Epithelial cell of prostate (primary cell): ENCODE measurements around the gene SERINC2.
"Not testable (repeated sequence)": the region's sequence is repeated elsewhere in the genome, so short reads cannot be mapped to it uniquely, and the experiment has no call there.

ENCODE experiments used
- DNase-seq: peaks from one replicate; pipeline ENCODE4 v3.0.0-alpha.2; 2011; ENCODE audit warnings: low read depth, low spot score
- H3K27ac ChIP-seq: fragments of 450-650 bp; 2 replicates; pipeline ENCODE4 v1.5.1; 2017; ENCODE audit warnings: mild to moderate bottlenecking

SERINC2 gene

DNA sequence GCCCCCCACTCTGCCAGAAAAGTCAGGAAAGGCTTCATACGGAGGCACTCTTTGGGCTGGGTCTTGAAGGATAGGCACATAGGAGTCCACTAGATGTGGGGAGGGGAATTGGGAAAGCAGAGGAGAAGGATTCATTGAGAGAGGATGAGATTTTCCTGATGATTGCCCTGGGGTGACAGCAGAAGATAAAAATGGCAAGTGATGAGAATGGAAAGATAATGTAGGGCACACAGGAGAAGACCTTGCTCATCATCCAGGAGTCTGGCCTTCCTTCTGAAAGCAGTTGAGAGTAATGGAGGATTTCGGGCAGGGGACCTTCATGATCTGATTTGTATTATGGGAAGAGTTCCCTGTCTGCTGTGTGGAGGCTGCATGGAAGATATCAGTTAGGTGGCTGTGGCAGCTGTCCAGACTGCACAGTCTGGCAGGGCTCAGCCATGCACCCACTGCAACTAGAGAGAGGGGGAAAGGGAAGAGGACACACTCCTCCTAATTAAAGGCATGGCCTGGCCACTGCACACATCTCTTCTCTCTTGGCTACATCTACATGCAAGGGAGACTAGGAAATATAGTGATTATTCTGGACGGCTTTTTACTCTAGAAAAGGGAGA, 30.5 kb upstream of the SERINC2 start:
- no peak for DNase-seq

DNA sequence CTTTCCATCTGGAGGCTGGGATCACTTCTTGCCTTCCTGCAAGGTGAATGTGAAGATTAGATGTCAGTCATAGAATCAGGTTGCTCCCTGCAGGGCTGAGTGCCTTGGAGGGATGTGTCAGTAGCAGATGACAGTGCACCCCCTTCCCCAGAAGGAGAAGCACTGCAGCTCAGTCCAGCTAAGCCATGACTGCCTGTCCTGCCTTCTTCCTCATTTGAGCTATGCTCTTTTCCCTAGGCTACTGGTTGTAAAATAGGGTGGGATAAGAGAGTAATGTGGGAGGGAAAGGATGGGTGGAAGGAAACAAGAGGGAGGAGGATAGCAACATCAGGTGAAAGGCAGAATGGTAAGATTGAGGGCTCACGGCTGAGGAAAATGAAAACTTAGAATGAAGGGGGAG, 29.0 kb upstream of the SERINC2 start:
- DNase-seq, result no peak
- H3K27ac ChIP-seq, result no peak overlapping the region

More for the DNA sequence above, 30.5 kb upstream of the SERINC2 start:
- H3K27ac ChIP-seq, result no peak overlapping the region

DNA sequence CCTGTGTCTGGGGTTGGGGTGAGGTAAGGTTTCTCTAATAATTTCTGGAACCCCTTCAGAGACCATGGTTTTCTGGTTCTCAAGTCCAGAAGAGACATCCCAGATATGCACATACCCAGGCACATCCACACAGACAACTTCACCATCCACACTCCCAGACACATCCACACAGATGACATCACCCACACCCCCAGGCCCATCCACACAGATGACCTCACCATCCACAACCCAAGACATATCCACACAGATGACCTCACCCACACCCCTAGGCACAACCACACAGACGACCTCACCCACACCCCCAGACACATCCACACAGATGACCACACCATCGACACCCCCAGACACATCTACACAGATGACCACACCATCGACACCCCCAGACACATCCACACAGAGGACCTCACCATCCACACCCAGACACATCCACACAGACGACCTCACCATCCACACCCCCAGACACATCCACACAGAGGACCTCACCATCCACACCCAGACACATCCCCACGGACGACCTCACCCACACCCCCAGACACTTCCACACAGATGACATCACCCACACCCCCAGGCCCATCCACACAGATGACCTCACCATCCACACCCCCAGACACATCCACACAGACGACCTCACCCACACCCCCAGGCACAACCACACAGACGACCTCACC, 26.3 kb upstream of the SERINC2 start:
- not testable (repeated sequence) for H3K27ac ChIP-seq, DNase-seq

DNA sequence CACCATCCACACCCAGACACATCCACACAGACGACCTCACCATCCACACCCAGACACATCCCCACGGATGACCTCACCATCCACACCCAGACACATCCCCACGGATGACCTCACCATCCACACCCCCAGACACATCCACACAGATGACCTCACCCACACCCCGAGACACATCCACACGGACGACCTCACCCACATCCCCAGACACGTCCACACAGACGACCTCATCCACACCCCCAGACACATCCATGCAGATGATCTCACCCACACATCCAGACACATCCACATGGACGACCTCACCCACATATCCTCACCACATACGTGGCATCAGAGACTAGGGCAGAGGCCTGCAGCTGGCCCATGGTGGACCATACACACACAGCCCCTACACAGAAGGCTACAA, 25.4 kb upstream of the SERINC2 start:
- H3K27ac ChIP-seq, result peak overlapping the region; percentile 5
- no peak for DNase-seq

DNA sequence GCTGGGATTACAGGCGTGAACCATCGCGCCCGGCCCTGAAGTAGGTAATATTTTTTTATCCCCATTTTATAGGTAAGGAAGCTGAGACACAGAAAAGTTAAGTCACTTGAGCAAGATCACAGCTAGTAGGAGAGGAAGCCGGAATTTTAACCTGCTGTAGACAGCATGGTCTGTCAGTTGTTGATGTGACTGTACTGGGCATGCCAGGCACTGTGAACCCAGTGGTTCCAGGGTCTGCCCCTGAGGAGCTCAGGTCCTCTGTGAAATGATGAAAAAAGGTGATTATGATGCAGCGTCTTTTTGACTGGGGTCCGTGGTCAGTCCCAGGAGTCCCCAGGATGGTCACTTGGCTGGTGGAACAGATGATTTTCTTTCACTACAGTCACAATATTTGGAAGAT, 23.4 kb upstream of the SERINC2 start:
- H3K27ac ChIP-seq, result peak overlapping the region; percentile 38

GRCh38 chr1:31390071-31390470, 22.9 kb upstream of the SERINC2 start:
- DNase-seq, result peak; percentile 66
- H3K27ac ChIP-seq, result peak overlapping the region; percentile 38

More for the DNA sequence above, 23.4 kb upstream of the SERINC2 start:
- DNase-seq, result no peak

DNA sequence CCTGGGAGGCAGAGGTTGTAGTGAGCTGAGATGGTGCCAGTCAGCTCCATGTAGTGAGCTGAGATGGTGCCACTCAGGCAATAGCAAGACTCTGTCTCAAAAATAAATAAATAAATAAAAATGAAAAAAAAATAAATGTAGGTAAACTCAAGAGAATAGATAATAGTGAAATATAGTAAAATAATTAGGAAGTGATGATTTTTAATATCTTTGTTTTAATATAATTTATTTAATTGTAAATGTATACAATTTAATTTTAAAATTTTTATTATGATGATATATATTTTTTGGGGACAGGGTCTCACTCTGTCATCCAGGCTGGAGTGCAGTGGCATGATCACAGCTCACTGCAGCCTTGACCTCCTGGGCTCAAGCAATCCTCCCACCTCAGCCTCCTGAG, 19.6 kb upstream of the SERINC2 start:
- no peak overlapping the region for H3K27ac ChIP-seq
- no peak for DNase-seq

DNA sequence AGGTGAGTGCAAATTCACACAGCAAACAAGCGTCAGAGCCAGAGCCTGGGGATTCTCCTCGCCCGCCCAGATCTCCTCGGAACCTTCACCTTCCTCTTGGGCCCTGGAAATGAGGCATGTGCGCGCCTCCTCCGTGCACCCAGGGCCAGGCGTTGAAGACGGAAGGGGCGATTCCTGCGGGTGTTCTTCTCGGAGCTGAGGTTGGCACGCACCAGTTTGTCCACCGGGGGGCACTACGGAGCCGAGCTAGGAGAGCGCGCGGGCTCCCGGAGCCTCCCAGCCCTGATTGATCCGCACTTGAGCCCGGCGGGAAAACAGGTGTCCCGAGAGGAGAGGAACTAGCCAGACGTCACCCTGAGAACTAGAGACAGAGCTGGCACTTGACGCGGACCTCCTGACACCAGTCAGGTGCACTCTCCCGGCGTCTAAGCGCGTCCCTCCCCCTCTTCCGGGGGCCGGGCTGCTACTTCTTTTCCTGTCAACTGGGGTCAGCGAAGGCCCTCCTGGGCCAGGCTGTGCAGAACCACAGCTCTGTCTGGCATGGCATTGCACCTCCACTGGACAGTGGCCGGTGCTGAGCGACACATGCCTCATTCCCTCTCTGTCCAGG, 18.3 kb upstream of the SERINC2 start:
- H3K27ac ChIP-seq, result peak overlapping the region; percentile 41
- no peak for DNase-seq

- peak; percentile 90 for DNase-seq
- H3K27ac ChIP-seq, result peak overlapping the region; percentile 95
Measured at GRCh38 chr1:31396633-31397351, 16.2 kb upstream of the SERINC2 start.

DNA sequence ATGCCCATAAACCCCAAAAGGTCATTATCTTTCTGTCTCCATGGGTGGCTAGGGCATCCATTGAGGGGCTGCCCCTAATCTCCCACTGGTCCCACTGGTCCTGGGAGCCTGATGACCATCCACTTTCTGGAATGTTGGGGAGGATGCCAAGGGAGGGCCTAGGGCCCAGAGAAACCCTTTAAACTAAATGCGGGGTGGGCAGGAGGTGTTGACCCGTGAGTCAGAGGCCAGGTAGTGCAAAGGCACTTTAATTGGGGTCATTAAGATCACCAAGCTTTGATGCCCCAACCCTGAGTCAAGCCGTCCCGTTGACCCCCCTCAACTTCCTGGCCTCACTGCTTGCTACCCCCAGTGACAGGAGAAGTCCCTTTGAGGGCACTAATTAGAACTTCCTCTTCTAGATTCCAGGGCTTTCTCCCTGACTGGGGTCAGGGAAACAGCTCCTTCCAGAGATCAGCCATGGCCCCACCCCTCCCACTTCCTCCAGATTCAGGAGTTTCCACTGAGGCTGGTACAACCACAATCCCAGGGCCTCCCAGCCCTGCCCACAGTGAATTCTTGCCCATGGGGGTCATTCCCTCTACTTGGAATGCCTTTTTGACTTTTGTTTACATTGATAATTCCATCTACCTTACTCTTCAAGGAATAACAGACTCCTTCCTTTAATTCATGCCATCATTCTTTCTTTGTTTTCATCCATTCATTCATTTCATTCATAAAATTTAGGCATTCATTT, 15.5 kb upstream of the SERINC2 start:
- peak overlapping the region; percentile 95 for H3K27ac ChIP-seq
- DNase-seq, result no peak

DNA sequence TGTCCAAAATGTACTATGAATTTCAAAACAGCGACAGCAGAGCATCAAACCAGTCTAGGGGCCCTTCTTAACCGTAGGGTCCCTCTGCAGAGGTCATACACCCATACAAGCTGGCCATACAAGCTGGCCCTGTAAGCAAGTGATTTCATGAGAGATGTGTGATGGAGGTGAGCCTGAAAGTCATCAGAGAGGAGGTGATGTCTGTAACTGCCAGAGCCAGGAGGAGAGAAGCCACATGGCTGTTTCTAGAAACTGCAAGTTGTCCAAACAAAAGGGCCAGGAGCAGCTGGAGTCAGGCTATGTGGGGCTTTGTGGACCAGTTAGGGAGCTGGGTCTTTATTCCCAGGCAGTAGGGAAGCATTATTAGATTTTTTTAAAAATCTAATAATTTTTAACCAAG, 14.8 kb upstream of the SERINC2 start:
- H3K27ac ChIP-seq, result peak overlapping the region; percentile 95

GRCh38 chr1:31399976-31400375, 13.0 kb upstream of the SERINC2 start:
- no peak for DNase-seq

More for the DNA sequence above, 14.8 kb upstream of the SERINC2 start:
- DNase-seq, result no peak

GRCh38 chr1:31400393-31400792, 12.6 kb upstream of the SERINC2 start:
- DNase-seq, result no peak
- H3K27ac ChIP-seq, result peak overlapping the region; percentile 95

More at GRCh38 chr1:31399976-31400375, 13.0 kb upstream of the SERINC2 start:
- peak overlapping the region; percentile 95 for H3K27ac ChIP-seq

DNA sequence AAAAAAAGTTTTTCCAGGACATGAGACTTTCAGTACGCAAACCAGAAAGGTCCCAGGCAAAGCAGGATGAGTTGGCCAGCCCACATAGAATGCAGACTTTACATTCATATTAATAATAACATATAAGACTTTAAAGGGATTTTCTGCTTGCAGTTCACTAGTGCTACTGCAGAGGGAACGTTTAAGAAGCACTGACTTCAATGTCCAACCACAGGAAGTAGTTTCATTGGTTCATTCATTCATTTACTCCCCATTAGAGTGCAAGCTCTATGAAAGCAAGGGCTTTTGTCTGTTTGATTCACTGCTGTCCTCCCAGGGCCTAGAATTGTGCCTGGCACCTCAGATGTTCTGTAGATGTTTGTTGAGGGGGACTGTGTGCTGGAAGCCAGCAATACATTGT, 11.8 kb upstream of the SERINC2 start:
- H3K27ac ChIP-seq, result no peak overlapping the region
- no peak for DNase-seq

- H3K27ac ChIP-seq, result no peak overlapping the region
- no peak for DNase-seq
Measured at GRCh38 chr1:31405578-31406245, 7.3 kb upstream of the SERINC2 start.

DNA sequence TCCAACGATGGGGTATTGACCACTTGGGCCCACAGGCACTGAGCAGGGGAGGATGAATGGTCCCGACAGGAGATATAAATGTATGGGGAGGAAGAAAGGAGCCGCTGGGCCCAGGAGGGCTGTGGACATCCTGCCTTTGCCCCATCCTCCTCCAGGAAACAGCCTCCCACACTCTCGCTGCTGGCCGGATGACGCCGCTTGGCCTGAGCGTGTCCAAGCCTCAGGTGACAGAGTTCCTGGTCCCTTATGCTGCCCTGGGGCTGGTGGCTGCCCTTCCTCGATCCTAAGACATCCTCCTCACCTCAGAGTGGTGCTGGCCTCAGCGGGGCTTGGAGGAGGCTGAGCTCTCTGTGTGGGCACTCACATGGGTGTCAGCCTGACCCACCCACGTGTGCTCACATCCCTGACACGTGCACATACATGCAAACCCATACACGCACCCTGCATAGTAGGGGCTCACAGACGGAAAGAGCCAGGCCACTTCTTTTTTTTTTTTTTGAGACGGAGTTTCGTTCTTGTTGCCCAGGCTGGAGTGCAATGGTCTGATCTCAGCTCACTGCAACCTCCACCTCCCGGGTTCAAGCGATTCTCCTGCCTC, 5.9 kb upstream of the SERINC2 start:
- H3K27ac ChIP-seq, result no peak overlapping the region
- DNase-seq, result no peak

DNA sequence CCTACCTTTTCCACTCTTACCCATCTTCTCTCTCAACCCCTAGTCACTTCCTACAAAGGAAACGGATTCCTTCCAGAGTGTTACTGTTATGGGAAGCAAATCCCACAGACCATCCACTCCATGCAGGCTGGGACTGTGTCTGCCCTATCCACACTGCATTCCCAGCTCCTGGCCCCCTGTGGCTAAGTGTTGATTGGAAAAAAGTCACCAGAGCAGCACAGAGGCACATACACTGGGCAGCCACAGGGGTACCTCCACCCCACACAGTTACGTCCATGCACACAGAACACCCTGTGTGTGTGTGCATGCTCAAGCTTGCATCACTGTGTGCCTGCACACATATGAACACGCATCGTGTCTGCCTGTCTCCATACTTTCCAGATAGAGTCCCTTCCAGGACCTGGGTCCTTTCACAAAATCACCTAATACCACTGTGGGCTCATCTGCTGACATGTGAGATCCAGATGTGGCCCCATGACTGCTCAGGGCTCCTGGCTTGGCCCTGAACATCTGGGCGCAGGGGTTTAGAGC, 4.2 kb upstream of the SERINC2 start:
- H3K27ac ChIP-seq, result no peak overlapping the region
- DNase-seq, result no peak

DNA sequence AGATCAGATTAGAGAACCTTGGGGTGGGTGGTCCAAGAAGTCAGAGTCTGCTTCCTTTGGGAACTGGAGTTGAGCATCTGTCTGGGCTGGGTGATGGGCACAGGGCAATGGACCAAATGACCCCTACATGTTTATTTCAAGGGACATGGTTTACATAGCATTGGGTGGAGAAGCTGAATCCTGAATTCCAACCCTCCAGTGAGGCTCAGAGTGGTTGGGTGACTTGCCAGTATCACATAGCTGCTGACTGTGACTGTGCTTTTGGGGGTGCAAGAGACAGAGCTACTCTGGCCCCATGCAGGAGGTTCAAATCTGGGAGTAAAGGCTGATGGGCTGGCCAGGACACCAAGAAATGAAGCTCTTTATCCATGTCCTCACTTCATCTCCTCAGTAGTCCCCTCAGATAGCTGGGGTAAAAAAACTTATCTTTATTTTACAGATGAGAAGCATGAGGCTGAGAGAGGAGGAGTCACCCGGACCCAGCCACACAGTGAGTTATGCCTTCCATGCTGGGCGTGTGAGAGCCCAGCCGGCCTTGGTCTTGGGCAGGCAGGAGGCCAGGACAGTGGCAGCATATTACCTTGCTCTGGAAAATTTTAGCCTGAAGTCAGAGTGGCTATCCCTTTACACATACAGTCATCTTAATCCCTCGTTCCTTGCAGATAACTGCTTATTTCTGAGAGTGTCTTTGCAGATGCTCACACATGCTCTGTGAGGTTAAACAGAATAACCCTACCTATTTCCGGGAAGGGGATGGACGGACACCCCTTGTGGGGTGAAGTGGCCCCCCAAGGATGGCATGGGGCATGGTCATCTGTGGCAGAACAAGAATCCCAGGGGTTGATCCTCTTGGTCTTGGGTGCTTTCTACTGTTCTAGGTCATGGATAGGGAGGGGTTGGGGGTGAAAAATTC, 2.8 kb upstream of the SERINC2 start:
- DNase-seq, result no peak
- H3K27ac ChIP-seq, result no peak overlapping the region
